GM18870 (cell line): ENCODE data around the gene FGD4.

Experiments used
- ATAC-seq: cut with Tn5 transposase; IDR thresholded peaks from one replicate; pipeline ENCODE4 v1.9.1; 2021; ENCODE audit warnings: moderate library complexity; ENCODE audit not compliant: unreplicated experiment

Gene FGD4

GRCh38 chr12:32666018-32666417, 266.7 kb downstream of the FGD4 start:
- no peak for ATAC-seq

GRCh38 chr12:32669584-32669983, 270.2 kb downstream of the FGD4 start:
- ATAC-seq: no peak

GRCh38 chr12:32671930-32672780, 272.8 kb downstream of the FGD4 start:
- ATAC-seq: no peak

- peak; percentile 89 for ATAC-seq
These were observed 279.9 kb downstream of the FGD4 start, which contains the start of gene DNM1L for GRCh38 chr12:32679091-32679919. DNM1L (plus strand) TSS chr12:32679301; CDS start chr12:32679364, 63 bp downstream.

- peak; percentile 6 for ATAC-seq
These were observed 280.5 kb downstream of the FGD4 start for GRCh38 chr12:32679920-32680237.

GRCh38 chr12:32680787-32681186, 281.4 kb downstream of the FGD4 start:
- no peak for ATAC-seq

- no peak for ATAC-seq
These were observed 281.9 kb downstream of the FGD4 start for GRCh38 chr12:32681272-32681671.

- ATAC-seq: no peak
These were observed 287.0 kb downstream of the FGD4 start for GRCh38 chr12:32686340-32686739.

GRCh38 chr12:32688786-32689185, 289.4 kb downstream of the FGD4 start:
- ATAC-seq: no peak

GRCh38 chr12:32690927-32691326, 291.6 kb downstream of the FGD4 start:
- ATAC-seq: no peak

- ATAC-seq: no peak
These were observed 293.0 kb downstream of the FGD4 start for GRCh38 chr12:32692358-32692757.

GRCh38 chr12:32693036-32693435, 293.7 kb downstream of the FGD4 start:
- no peak for ATAC-seq
